Transverse colon (tissue), 4 donors: Measurements from ENCODE around the gene DZIP1L.

ENCODE experiments used
- POLR2A ChIP-seq: fragments of 450-650 bp; IDR thresholded peaks from one replicate; pipeline ENCODE4 v1.6.1; 2016; ENCODE audit warnings: antibody characterized with exemption, mild to moderate bottlenecking, moderate library complexity
- POLR2AphosphoS5 ChIP-seq, 3 donors: sonication (generic); formaldehyde crosslinking; IDR thresholded peaks; one replicate each; pipeline ENCODE4 v1.6.1; 2016; ENCODE audit warnings: antibody characterized with exemption in 3 of 3
- TF ChIP-seq, protein P1 (sequence below), 5 experiments: fragments of 200-600 bp in 3 of 5; fragments of 450-650 bp in 2 of 5; sonication (generic) in 3 of 5; IDR thresholded peaks; 1 replicate in 2 of 5; 2 replicates in 3 of 5; pipeline ENCODE4 v1.5.1; 2016 to 2017; ENCODE audit warnings: antibody characterized with exemption in 5 of 5, inconsistent platforms in 3 of 5, mild to moderate bottlenecking in 2 of 5, moderate library complexity in 1 of 5

DNA sequence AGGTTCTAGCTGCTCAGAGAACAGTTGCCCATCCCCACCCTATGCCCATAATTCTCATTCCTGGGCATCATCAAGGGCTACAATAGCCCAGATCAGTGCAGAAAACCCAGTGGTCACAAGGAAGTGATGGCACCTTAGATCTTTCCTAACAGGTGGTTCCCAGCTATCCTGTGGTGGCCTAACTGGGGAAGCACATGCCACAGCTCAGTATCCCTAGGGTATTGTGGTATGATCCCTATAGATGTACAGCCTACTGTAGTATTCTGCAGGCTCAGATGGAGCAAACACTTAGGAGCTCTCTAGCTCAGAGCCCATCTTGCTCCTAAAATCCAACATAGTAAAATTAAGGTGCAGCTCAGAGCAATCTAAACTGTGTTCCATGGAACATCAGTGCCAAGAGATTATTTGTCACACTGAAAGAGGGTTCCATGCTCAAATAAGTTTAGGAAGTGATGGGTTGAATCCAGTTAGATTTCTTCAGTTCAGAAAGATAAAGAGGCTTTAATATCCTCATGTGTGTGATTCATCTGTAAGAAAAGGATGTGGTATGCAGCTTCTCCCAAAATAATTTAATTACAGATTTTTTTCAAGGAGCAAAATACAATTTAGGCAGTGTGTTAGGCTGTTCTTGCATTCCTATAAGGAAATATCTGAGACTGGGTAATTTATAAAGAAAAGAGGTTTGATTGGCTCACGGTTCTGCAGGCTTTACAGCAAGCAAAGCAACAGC lies 12.4 kb upstream of the DZIP1L start:
- TF ChIP-seq POLR2AphosphoS5 (IDR thresholded peaks at IDR 0.05) (no peak), POLR2A (no peak)
- TF ChIP-seq, protein P1, sequence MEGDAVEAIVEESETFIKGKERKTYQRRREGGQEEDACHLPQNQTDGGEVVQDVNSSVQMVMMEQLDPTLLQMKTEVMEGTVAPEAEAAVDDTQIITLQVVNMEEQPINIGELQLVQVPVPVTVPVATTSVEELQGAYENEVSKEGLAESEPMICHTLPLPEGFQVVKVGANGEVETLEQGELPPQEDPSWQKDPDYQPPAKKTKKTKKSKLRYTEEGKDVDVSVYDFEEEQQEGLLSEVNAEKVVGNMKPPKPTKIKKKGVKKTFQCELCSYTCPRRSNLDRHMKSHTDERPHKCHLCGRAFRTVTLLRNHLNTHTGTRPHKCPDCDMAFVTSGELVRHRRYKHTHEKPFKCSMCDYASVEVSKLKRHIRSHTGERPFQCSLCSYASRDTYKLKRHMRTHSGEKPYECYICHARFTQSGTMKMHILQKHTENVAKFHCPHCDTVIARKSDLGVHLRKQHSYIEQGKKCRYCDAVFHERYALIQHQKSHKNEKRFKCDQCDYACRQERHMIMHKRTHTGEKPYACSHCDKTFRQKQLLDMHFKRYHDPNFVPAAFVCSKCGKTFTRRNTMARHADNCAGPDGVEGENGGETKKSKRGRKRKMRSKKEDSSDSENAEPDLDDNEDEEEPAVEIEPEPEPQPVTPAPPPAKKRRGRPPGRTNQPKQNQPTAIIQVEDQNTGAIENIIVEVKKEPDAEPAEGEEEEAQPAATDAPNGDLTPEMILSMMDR (IDR thresholded peaks at IDR 0.05): no peak
